ENCODE data around the gene KLF8.

The KLF8 gene

GRCh38 chrX:56233682-56234081, 1.5 kb downstream of the KLF8 start:
- TF ChIP-seq TARDBP (IDR thresholded peaks at IDR 0.05), result no peak
- TF ChIP-seq LEF1 (IDR thresholded peaks at IDR 0.05; ENCODE audit: borderline replicate concordance), result no peak
- TF ChIP-seq L3MBTL2 (conservative IDR thresholded peaks at IDR 0.05), result no peak
- no peak for TF ChIP-seq CTBP1 (IDR thresholded peaks at IDR 0.05; ENCODE audit: borderline replicate concordance)
- TF ChIP-seq FOXK2 (IDR thresholded peaks at IDR 0.05), result no peak
- ChIA-PET POLR2A (no interaction called here), CTCF (no interaction called here)
- no peak for DNase-seq (ENCODE audit: extremely low spot score)

GRCh38 chrX:56248492-56248891, 16.3 kb downstream of the KLF8 start:
- CTCF ChIA-PET, result interaction anchor here (0.6 to 1.3 kb wide), 8 partner anchors 25 to 1113 kb away, joined by 3 to 8 read pairs (median 4); partner anchors contain the start of gene RRAGB
- TF ChIP-seq SP1 (IDR thresholded peaks at IDR 0.05) (no peak), BHLHE40 (IDR thresholded peaks at IDR 0.05; ENCODE audit: borderline replicate concordance) (no peak), HDGF (IDR thresholded peaks at IDR 0.05; ENCODE audit: borderline replicate concordance) (no peak), FOXA1 (IDR thresholded peaks at IDR 0.05) (no peak), FOXK2 (IDR thresholded peaks at IDR 0.05) (no peak), TARDBP (IDR thresholded peaks at IDR 0.05) (no peak), ELF4 (IDR thresholded peaks at IDR 0.05) (no peak), ZNF384 (IDR thresholded peaks at IDR 0.05) (no peak), FOXM1 (IDR thresholded peaks at IDR 0.05; ENCODE audit: borderline replicate concordance) (no peak), SUZ12 (IDR thresholded peaks at IDR 0.05) (no peak), NFRKB (IDR thresholded peaks at IDR 0.05) (no peak), L3MBTL2 (conservative IDR thresholded peaks at IDR 0.05) (no peak)
- peak; percentile 63 for DNase-seq (ENCODE audit: extremely low spot score)
- POLR2A ChIA-PET, result no interaction called here

GRCh38 chrX:56253832-56254703, 21.9 kb downstream of the KLF8 start:
- DNase-seq (ENCODE audit: extremely low spot score), result no peak
- POLR2A ChIA-PET, result no interaction called here
- CTCF ChIA-PET, result no interaction called here
- no peak for TF ChIP-seq CTBP1 (IDR thresholded peaks at IDR 0.05; ENCODE audit: borderline replicate concordance)
- no peak for TF ChIP-seq BHLHE40 (IDR thresholded peaks at IDR 0.05; ENCODE audit: borderline replicate concordance)
- no peak for TF ChIP-seq FOXM1 (IDR thresholded peaks at IDR 0.05; ENCODE audit: borderline replicate concordance)
- no peak for TF ChIP-seq LEF1 (IDR thresholded peaks at IDR 0.05; ENCODE audit: borderline replicate concordance)
- TF ChIP-seq SUZ12 (IDR thresholded peaks at IDR 0.05), result no peak
- TF ChIP-seq ZNF384 (IDR thresholded peaks at IDR 0.05), result no peak

GRCh38 chrX:56268888-56269287, 36.7 kb downstream of the KLF8 start:
- ChIA-PET CTCF (no interaction called here), POLR2A (no interaction called here)
- TF ChIP-seq ELF4 (IDR thresholded peaks at IDR 0.05), result no peak
- no peak for TF ChIP-seq PKNOX1 (IDR thresholded peaks at IDR 0.05)
- TF ChIP-seq SUZ12 (IDR thresholded peaks at IDR 0.05), result no peak
- TF ChIP-seq NFRKB (IDR thresholded peaks at IDR 0.05), result no peak
- no peak for TF ChIP-seq TARDBP (IDR thresholded peaks at IDR 0.05)
- no peak for TF ChIP-seq HDGF (IDR thresholded peaks at IDR 0.05; ENCODE audit: borderline replicate concordance)
- no peak for DNase-seq (ENCODE audit: extremely low spot score)

- DNase-seq (ENCODE audit: extremely low spot score), result no peak
- CTCF ChIA-PET, result no interaction called here
- TF ChIP-seq L3MBTL2 (conservative IDR thresholded peaks at IDR 0.05), result no peak
- no peak for TF ChIP-seq HDGF (IDR thresholded peaks at IDR 0.05; ENCODE audit: borderline replicate concordance)
- no peak for TF ChIP-seq ZNF384 (IDR thresholded peaks at IDR 0.05)
- no peak for TF ChIP-seq FOXA1 (IDR thresholded peaks at IDR 0.05)
- TF ChIP-seq NFRKB (IDR thresholded peaks at IDR 0.05), result no peak
- TF ChIP-seq TARDBP (IDR thresholded peaks at IDR 0.05), result no peak
- TF ChIP-seq SP1 (IDR thresholded peaks at IDR 0.05), result no peak
- no peak for TF ChIP-seq LEF1 (IDR thresholded peaks at IDR 0.05; ENCODE audit: borderline replicate concordance)
- no peak for TF ChIP-seq PKNOX1 (IDR thresholded peaks at IDR 0.05)
- no peak for TF ChIP-seq SUZ12 (IDR thresholded peaks at IDR 0.05)
- no peak for TF ChIP-seq ELF4 (IDR thresholded peaks at IDR 0.05)
- no peak for TF ChIP-seq FOXK2 (IDR thresholded peaks at IDR 0.05)
- TF ChIP-seq FOXM1 (IDR thresholded peaks at IDR 0.05; ENCODE audit: borderline replicate concordance), result no peak
- TF ChIP-seq BHLHE40 (IDR thresholded peaks at IDR 0.05; ENCODE audit: borderline replicate concordance), result no peak
- no peak for TF ChIP-seq ARNT (IDR thresholded peaks at IDR 0.05)
- TF ChIP-seq CTBP1 (IDR thresholded peaks at IDR 0.05; ENCODE audit: borderline replicate concordance), result no peak
- POLR2A ChIA-PET, result no interaction called here
Measured at GRCh38 chrX:56278692-56279091, 46.5 kb downstream of the KLF8 start.

- no peak for DNase-seq (ENCODE audit: extremely low spot score)
- TF ChIP-seq SUZ12 (IDR thresholded peaks at IDR 0.05) (no peak), FOXK2 (IDR thresholded peaks at IDR 0.05) (no peak), FOXM1 (IDR thresholded peaks at IDR 0.05; ENCODE audit: borderline replicate concordance) (no peak), PKNOX1 (IDR thresholded peaks at IDR 0.05) (no peak), FOXA1 (IDR thresholded peaks at IDR 0.05) (no peak), TARDBP (IDR thresholded peaks at IDR 0.05) (no peak), CTBP1 (IDR thresholded peaks at IDR 0.05; ENCODE audit: borderline replicate concordance) (no peak), SP1 (IDR thresholded peaks at IDR 0.05) (no peak), ARNT (IDR thresholded peaks at IDR 0.05) (no peak), L3MBTL2 (conservative IDR thresholded peaks at IDR 0.05) (no peak), BHLHE40 (IDR thresholded peaks at IDR 0.05; ENCODE audit: borderline replicate concordance) (no peak), ZNF384 (IDR thresholded peaks at IDR 0.05) (no peak), ELF4 (IDR thresholded peaks at IDR 0.05) (no peak), LEF1 (IDR thresholded peaks at IDR 0.05; ENCODE audit: borderline replicate concordance) (no peak)
- POLR2A ChIA-PET, result no interaction called here
- CTCF ChIA-PET, result no interaction called here
Measured at GRCh38 chrX:56279863-56280262, 47.7 kb downstream of the KLF8 start.
